Mesodermal cell (in vitro differentiated cells): ENCODE results near the gene TOB1.

Experiments used
- H3K27ac ChIP-seq: 2 replicates; pipeline ENCODE4 v1.7.0; 2013; ENCODE audit warnings: mild to moderate bottlenecking, low read depth, low read length, moderate library complexity; ENCODE audit not compliant: severe bottlenecking
- H3K36me3 ChIP-seq: 2 replicates; pipeline ENCODE4 v1.7.1; 2013; ENCODE audit warnings: mild to moderate bottlenecking, low read length, moderate library complexity; ENCODE audit not compliant: control insufficient read depth, insufficient read depth
- H3K4me1 ChIP-seq: one replicate; pipeline ENCODE4 v1.7.1; 2013; ENCODE audit warnings: mild to moderate bottlenecking, low read length; ENCODE audit not compliant: insufficient read depth, control insufficient read depth, poor library complexity, severe bottlenecking
- H3K4me3 ChIP-seq: 2 replicates; pipeline ENCODE4 v1.7.0; 2013; ENCODE audit warnings: low read length, control low read depth, mild to moderate bottlenecking; ENCODE audit not compliant: insufficient read depth, poor library complexity, severe bottlenecking; ENCODE audit errors: extremely low read depth
- H3K9me3 ChIP-seq: 2 replicates; pipeline ENCODE4 v1.7.1; 2013; ENCODE audit warnings: mild to moderate bottlenecking, low read length, moderate library complexity; ENCODE audit not compliant: control insufficient read depth
- WGBS, 2 experiments: methylation state at CpG; one replicate each; pipeline ENCODE4 v1.1.5; 2013; ENCODE audit warnings: missing lambda C conversion rate in 2 of 2; ENCODE audit not compliant: insufficient coverage in 2 of 2; 5-methylcytosine and 5-hydroxymethylcytosine counted together

Gene TOB1

DNA sequence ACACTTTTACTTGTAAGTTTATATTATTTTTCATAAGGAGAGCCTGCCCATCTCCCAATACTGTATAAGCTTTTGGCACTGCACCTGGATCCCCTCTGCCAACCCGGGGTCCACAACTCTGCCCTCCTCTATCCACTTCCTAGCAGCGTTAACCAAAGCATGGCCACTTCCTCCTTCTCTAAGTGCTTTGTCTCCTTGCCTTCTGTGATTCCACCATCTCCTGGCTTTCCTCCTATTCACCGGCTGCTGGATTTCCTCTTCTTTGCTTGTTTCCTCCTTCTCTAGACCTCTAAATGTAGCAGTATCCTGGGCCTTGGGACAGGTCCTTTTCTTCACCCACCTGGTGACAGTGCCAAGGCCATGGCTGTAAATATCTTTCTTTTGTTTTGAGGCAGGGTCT is 50.8 kb downstream of the TOB1 start:
- 87 to 93% methylated on average over 3 of the region's 3 CpGs for WGBS, 2 experiments
- no peaks in the 10 kb centered on the region for H3K9me3 ChIP-seq
- H3K4me3 ChIP-seq: no peak overlapping the region
- no peak overlapping the region for H3K27ac ChIP-seq
- peaks cover 8% of the 10 kb centered on the region for H3K4me1 ChIP-seq
- no peaks in the 10 kb centered on the region for H3K36me3 ChIP-seq

- H3K36me3 ChIP-seq: no peaks in the 10 kb centered on the region
- H3K9me3 ChIP-seq: no peaks in the 10 kb centered on the region
- H3K27ac ChIP-seq: no peak overlapping the region
- peaks cover 8% of the 10 kb centered on the region for H3K4me1 ChIP-seq
- H3K4me3 ChIP-seq: no peak overlapping the region
Measured at GRCh38 chr17:50813583-50813982, 52.6 kb downstream of the TOB1 start.
